ENCODE data around the gene UBE2B.

The UBE2B gene

DNA sequence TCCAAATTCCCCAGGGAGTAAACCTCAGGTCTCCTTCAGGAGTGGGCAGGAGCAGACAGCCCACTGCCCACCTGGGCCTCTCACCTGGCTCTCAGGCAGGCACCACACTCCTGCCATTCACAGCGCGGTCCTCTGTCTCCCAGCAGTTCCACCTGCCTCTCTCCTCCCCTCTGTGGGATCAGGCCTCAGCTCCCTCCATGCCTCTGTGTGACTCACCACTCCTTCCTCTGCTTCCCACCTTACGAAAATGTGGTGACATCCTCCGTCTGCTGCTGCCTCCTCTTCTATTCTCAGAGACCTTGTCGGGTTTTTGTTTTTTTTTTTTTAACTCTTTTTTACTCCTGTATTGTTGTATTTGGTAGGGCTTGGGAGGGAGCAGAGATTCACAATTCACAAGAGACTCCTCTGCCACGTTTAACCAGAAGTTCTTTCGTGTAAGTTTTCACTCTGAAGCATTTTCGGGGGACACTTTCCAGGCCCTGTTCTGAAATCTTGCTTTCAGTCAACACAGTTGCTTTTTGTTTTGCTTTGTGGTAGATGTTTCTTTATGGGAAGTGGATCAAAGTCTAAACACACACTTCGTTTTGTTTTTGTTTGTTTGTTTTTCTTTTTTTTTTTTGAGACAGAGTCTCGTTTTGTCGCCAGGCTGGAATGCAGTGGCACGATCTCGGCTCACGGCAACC is 61.4 kb downstream of the UBE2B start:
- no peak for DNase-seq (ENCODE audit: low read depth, low spot score)
- H3K4me3 ChIP-seq (ENCODE audit: low read length) = no peak overlapping the region

DNA sequence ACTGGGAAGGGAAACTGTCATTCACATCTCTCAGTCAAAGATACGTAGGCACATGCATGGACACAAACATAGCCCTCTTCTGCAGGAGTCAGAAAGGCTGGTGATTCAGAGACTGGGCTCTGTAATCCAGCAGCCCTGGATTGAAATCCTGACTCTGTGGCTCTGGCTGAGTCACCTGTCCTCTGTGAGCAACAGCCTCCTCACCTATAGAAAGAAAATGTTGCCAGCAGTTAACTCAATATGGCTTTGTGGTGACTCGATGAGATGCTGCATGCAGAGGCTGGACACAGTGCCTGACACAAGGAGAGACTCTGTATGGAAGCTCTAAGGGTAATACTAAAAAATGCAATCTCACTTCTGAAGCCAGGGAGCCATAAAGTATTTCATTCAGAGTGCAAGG is 64.2 kb downstream of the UBE2B start:
- no peak for DNase-seq (ENCODE audit: low read depth, low spot score)
- no peak overlapping the region for H3K4me3 ChIP-seq (ENCODE audit: low read length)

DNA sequence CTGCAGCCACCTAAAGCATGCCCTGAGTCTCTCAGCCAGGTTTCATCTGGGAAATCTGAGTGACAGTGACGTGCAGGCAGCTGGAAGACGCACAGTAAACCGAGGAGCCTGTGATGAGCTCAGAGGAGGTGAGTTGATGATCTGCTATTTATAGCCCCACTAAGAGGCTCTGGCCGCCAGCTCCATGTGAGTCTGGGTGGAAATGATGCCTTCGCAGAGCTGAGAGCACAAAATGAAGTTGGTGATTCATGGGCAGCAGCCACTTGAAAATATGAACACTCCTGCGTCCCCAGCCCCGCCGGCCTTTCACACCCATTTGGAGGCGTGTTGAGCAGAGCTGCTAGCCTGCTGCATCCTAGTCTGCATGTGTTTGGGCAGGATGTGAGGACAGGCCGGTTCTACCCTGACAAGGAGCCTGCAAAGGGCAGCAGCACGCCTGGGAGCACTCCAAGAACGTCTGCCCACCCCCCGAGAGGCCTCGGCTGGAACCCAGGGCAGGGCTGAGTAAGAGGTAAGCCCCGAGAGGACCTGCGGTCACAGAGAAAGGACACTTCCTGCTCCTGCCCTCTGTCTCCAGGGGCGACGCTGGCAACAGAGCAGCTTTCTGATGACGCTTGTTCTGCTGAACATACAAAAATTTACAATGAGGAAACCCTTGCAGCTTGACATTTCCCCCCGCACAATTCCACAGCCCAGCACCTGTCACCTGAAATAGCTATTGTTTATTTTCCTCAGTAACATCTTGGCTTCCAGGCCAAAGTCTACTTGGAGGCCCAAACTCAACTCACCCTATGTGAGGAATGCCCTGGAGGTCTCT is 65.4 kb downstream of the UBE2B start:
- no peak overlapping the region for H3K4me3 ChIP-seq (ENCODE audit: low read length)
- DNase-seq (ENCODE audit: low read depth, low spot score) = no peak

DNA sequence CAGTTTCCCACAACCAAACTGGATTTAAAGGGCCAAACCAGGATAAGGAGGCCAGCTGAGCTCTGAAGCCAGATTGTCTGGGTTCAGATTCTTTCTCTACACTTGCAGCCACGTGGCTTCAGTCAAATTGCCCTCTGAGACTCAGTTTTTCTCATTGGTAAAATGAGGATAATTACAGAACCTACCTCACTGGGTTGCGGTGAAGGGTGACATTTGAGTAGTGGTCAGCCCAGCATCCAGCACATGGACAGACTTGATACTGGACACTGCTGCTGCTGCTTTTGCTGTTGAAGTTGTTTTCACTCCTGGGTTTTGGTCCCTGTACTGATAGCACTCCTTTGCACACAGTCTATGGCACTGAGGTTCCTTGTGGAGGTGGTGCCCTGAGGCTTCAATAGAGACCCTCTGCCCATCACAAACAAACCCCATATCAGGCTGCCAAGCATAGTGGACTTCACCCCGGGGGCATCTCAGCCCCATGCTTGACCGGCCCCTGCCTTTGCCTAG is 66.0 kb downstream of the UBE2B start:
- DNase-seq (ENCODE audit: low read depth, low spot score) = no peak
- no peak overlapping the region for H3K4me3 ChIP-seq (ENCODE audit: low read length)

DNA sequence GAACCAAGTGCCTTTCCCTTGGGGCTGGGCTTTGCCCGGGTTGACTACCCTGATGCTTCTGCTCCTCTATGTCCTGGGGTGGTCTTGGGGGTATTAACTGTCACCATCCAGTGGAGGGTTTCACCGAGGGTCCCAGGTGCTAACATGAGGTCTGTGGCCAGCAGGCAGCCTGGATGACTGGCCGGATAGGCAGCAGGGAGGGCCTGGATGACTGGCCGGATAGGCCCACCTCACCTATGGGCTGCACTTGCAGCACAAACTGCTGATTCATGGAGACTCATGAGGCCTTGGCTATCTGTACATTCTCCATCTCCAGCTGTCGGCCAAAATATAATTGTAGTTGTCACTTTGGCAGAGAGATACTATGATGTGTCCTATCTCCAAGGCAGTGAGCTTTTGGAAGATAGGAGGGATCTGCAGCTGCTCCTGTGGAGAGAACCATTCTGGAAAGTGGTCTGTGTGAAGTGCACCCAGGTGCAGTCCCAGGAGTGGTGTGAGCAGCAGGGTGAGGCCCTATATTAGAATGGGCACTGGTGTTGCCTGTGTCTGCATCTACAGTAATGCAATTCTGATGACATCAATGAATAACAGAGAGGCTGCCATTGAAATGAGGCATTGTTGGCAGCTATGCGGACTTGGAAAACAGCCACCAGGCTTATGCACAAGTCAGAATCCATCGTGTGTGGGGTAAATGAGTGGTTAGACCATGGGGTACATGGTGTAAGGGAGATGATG is 66.6 kb downstream of the UBE2B start:
- no peak overlapping the region for H3K4me3 ChIP-seq (ENCODE audit: low read length)
- DNase-seq (ENCODE audit: low read depth, low spot score) = no peak

DNA sequence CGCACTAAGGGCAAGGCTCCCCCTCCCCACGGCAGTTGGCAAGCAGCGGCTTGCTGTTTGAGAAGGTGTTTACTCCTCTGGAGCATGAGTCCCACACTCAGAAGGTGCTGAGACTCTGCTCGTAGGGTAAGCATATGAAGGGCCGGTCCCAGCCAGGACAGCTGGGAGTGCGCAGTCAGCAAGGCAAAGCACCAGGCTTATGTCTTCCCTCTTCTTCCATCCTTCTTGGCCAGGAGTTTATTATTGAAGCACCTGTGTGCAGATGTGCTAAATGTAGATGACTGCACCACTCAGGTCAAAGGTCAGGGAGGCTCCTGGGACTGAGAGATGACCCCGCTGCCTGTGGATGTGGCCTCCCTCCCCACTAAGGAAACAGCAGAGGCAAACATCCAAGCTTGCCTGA is 67.4 kb downstream of the UBE2B start:
- no peak overlapping the region for H3K4me3 ChIP-seq (ENCODE audit: low read length)

DNA sequence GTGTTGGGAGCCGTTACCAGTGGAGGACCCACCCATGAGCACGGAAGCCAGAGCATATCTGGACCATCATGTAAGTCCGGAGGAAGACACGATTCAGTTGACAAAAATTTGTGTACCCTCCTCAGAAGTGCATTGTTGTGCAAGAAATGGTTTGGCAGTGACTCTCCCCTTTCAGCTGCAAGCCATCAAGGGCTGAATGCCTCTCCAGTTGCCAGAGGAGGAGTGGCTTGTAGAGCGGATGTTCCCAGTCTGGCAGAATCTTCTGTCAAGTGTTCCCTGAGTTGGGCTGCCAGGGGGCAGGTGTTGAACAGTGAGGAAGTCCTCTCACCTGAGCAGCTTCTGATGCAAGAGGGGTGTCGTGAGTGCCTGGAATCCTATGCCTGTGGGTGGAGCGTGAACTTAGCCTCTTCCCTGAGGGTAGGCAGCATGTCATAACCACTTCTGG is 67.9 kb downstream of the UBE2B start:
- no peak for DNase-seq (ENCODE audit: low read depth, low spot score)
- no peak overlapping the region for H3K4me3 ChIP-seq (ENCODE audit: low read length)

More for the DNA sequence above, 67.4 kb downstream of the UBE2B start:
- DNase-seq (ENCODE audit: low read depth, low spot score) = no peak

DNA sequence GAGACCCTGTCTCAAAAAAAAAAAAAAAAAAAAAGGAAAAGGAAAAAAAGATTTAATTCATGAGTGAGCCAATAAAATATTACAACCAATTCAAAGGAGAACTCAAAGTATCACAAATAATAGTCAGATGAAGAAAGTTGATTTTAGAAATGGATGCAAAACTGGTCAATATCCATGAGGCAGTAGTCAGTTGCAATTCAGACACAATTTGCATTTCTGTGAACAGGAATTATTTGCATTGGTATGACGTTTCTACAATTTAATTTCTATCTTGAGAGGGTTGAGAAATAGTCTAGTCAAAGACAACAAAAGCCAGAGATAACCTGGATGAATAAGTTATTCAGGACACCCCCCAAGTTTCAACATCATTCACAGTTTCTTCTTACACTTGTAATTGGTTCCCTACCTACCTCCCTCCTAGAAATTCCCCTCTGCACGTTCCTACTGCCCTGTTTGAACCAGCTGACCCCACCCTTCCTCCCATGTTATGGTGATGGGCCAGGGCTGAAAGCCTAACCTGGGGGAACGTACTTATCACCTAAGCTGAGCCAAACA is 68.9 kb downstream of the UBE2B start:
- H3K4me3 ChIP-seq (ENCODE audit: low read length) = no peak overlapping the region
- no peak for DNase-seq (ENCODE audit: low read depth, low spot score)

Measured in Jurkat, Clone E6-1 (cell line).